Central memory CD8-positive, alpha-beta T cell (primary cell): ENCODE data around the gene NELL1.

Experiments used
- ATAC-seq: fragments of 150-1000 bp; cut with Tn5 transposase; replicated peaks from 2 replicates; pipeline ENCODE4 v1.10.0; 2022; ENCODE audit warnings: mild to moderate bottlenecking, moderate FRiP score, moderate number of reproducible peaks; ENCODE audit not compliant: poor library complexity, severe bottlenecking; ENCODE audit errors: extremely low read depth
- DNase-seq, 2 donors: peaks; one replicate each; pipeline ENCODE4 v3.0.0; 2021; ENCODE audit warnings: low spot score in 2 of 2
- H3K27ac Mint-ChIP-seq: one replicate; pipeline ENCODE4 v1.8.0; 2022; ENCODE audit warnings: low read depth, mild to moderate bottlenecking, moderate library complexity, mixed read lengths
- H3K27me3 Mint-ChIP-seq: one replicate; pipeline ENCODE4 v1.8.0; 2022; ENCODE audit warnings: mixed read lengths
- H3K36me3 Mint-ChIP-seq: one replicate; pipeline ENCODE4 v1.8.0; 2022; ENCODE audit warnings: mild to moderate bottlenecking, moderate library complexity, mixed read lengths; ENCODE audit not compliant: insufficient read depth
- H3K4me1 Mint-ChIP-seq: one replicate; pipeline ENCODE4 v1.8.0; 2022; ENCODE audit warnings: mixed read lengths
- H3K4me3 Mint-ChIP-seq: one replicate; pipeline ENCODE4 v1.8.0; 2022; ENCODE audit warnings: mild to moderate bottlenecking, moderate library complexity, mixed read lengths
- H3K9me3 Mint-ChIP-seq: one replicate; pipeline ENCODE4 v1.8.0; 2022; ENCODE audit warnings: mixed read lengths

NELL1 gene

GRCh38 chr11:21059879-21060278, 390.5 kb downstream of the NELL1 start:
- no peak overlapping the region for H3K4me3 Mint-ChIP-seq

GRCh38 chr11:21066030-21066429, 396.6 kb downstream of the NELL1 start:
- no peak overlapping the region for H3K4me3 Mint-ChIP-seq
- H3K27ac Mint-ChIP-seq: no peak overlapping the region
- H3K9me3 Mint-ChIP-seq: peaks cover 14% of the 10 kb centered on the region
- H3K27me3 Mint-ChIP-seq: no peaks in the 10 kb centered on the region
- ATAC-seq (no peak), DNase-seq (no peak)
- no peaks in the 10 kb centered on the region for H3K36me3 Mint-ChIP-seq
- no peaks in the 10 kb centered on the region for H3K4me1 Mint-ChIP-seq

More at GRCh38 chr11:21059879-21060278, 390.5 kb downstream of the NELL1 start:
- ATAC-seq: no peak
- DNase-seq: no peak
- Mint-ChIP-seq H3K27me3 (no peaks in the 10 kb centered on the region), H3K27ac (no peak overlapping the region), H3K36me3 (no peaks in the 10 kb centered on the region), H3K9me3 (peaks cover 20% of the 10 kb centered on the region), H3K4me1 (no peaks in the 10 kb centered on the region)

DNA sequence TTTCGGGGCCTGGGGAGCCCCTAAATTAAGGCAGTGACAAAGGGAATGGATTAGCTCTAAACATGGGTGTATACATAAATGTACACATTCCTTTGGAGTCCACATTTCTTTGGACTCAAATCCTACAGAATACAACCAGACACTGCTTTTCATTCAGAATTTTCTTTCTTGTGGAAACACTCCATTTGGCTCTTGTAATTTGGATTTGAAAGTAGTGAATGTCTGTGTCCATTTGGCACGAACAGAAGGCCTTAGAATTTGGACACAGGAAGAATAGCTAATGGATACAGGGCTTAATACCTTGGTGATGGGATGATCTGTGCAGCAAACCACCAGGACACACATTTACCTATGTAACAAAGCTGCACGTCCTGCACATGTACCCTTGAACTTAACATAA, 399.5 kb downstream of the NELL1 start:
- H3K4me1 Mint-ChIP-seq: no peaks in the 10 kb centered on the region
- DNase-seq (no peak), ATAC-seq (no peak)
- H3K36me3 Mint-ChIP-seq: no peaks in the 10 kb centered on the region
- no peak overlapping the region for H3K4me3 Mint-ChIP-seq
- no peak overlapping the region for H3K27ac Mint-ChIP-seq
- H3K27me3 Mint-ChIP-seq: no peaks in the 10 kb centered on the region
- peaks cover 9% of the 10 kb centered on the region for H3K9me3 Mint-ChIP-seq

DNA sequence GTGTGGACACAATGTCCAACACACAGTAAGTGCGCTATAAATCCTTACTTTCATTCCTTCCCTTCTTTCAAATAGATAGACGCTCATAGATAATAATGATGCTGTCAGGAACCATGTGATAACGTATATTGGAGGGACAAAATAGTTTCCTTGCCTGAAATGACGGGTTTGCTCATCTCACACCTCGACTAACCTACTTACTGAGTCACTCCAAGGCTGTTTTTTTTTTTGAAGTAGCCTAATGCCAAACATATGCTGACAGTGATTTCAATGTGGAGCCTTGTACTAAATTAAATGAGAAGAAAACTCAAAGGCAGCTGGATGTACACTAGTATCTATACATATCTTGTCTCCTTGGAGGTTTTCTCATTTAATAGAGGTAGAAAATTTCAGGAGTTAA, 400.5 kb downstream of the NELL1 start:
- H3K36me3 Mint-ChIP-seq: no peaks in the 10 kb centered on the region
- no peak overlapping the region for H3K27ac Mint-ChIP-seq
- ATAC-seq (no peak), DNase-seq (no peak)
- no peaks in the 10 kb centered on the region for H3K27me3 Mint-ChIP-seq
- no peak overlapping the region for H3K4me3 Mint-ChIP-seq
- peaks cover 9% of the 10 kb centered on the region for H3K9me3 Mint-ChIP-seq
- no peaks in the 10 kb centered on the region for H3K4me1 Mint-ChIP-seq

DNA sequence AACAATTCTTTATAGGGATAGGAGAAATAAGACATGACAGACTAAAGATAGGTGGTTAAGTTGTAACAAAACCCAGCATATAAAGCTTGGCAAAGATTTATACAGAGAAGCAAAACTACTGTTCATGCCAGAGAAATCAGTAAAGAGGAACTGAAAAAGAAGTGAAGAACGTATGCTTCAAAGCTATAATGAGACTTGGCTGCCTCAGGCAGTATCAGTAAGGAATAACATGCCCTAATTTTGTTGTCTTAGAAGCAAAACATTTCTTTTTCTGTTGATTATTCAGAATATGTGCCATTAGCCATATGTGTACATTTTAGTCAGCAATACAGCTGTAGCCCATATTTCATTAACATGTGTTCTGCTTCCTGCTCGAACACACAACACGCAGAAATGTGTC, 403.2 kb downstream of the NELL1 start:
- no peak for ATAC-seq
- Mint-ChIP-seq H3K27me3 (no peaks in the 10 kb centered on the region), H3K36me3 (no peaks in the 10 kb centered on the region), H3K9me3 (peaks cover 25% of the 10 kb centered on the region), H3K4me3 (no peak overlapping the region), H3K4me1 (no peaks in the 10 kb centered on the region), H3K27ac (no peak overlapping the region)
- DNase-seq: no peak

- H3K27me3 Mint-ChIP-seq: no peaks in the 10 kb centered on the region
- peaks cover 11% of the 10 kb centered on the region for H3K9me3 Mint-ChIP-seq
- no peak overlapping the region for H3K4me3 Mint-ChIP-seq
These were observed 413.5 kb downstream of the NELL1 start for GRCh38 chr11:21082853-21083252.

DNA sequence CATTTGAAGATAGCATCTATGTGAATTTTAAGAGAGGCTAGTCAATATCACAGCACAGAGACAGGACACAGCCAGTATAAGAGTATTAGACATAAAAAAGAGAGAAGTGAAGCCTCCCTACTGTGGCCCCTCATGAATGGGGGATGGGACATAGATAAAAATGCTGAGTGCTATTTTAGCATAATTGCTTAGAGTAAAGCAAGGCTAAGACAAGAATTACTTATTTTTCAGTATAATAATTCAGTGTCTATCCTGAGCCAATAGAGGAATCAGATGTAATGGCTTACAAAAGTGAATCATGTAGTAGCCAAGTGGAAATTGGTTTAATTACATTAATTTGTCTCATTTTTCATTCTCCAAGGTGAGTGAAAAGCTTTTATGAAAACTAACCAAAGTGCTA, 419.5 kb downstream of the NELL1 start:
- no peak overlapping the region for H3K27ac Mint-ChIP-seq
- no peak overlapping the region for H3K4me3 Mint-ChIP-seq
- no peaks in the 10 kb centered on the region for H3K4me1 Mint-ChIP-seq
- H3K27me3 Mint-ChIP-seq: no peaks in the 10 kb centered on the region
- H3K36me3 Mint-ChIP-seq: no peaks in the 10 kb centered on the region
- no peak for DNase-seq
- no peak for ATAC-seq
- peaks cover 45% of the 10 kb centered on the region for H3K9me3 Mint-ChIP-seq

More at GRCh38 chr11:21082853-21083252, 413.5 kb downstream of the NELL1 start:
- ATAC-seq (no peak), DNase-seq (no peak)
- Mint-ChIP-seq H3K27ac (no peak overlapping the region), H3K36me3 (no peaks in the 10 kb centered on the region), H3K4me1 (no peaks in the 10 kb centered on the region)

GRCh38 chr11:21104641-21105040, 435.3 kb downstream of the NELL1 start:
- no peak for DNase-seq
- Mint-ChIP-seq H3K36me3 (no peaks in the 10 kb centered on the region), H3K9me3 (peaks cover 20% of the 10 kb centered on the region), H3K4me1 (no peaks in the 10 kb centered on the region), H3K27me3 (no peaks in the 10 kb centered on the region), H3K27ac (no peak overlapping the region), H3K4me3 (no peak overlapping the region)
- ATAC-seq: no peak

GRCh38 chr11:21105196-21105917, 436.0 kb downstream of the NELL1 start:
- no peak overlapping the region for H3K27ac Mint-ChIP-seq
- DNase-seq: no peak
- H3K36me3 Mint-ChIP-seq: no peaks in the 10 kb centered on the region
- no peak for ATAC-seq
- H3K4me1 Mint-ChIP-seq: no peaks in the 10 kb centered on the region
- H3K9me3 Mint-ChIP-seq: peaks cover 24% of the 10 kb centered on the region
- no peak overlapping the region for H3K4me3 Mint-ChIP-seq
- H3K27me3 Mint-ChIP-seq: no peaks in the 10 kb centered on the region

DNA sequence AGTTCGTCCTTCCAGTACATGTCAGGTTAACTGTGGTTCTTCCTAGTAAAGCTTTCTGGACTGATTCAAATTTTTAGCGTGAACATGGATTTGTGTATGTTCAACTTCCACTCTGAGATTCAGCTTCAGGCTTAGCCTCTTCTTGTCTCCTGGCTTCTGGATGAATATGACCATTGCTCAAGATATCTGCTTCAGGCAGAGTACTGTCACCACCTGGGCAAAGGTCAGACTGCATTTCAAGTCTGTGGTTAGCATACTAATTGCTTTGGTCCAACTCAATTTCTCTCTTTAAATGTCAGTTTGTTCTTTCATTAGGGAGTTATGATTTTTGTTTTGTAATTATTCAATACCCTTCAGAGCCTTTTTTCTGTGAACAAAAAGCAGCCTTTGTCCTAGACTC, 440.0 kb downstream of the NELL1 start:
- no peak overlapping the region for H3K4me3 Mint-ChIP-seq
- ATAC-seq (no peak), DNase-seq (no peak)
- no peaks in the 10 kb centered on the region for H3K36me3 Mint-ChIP-seq
- H3K9me3 Mint-ChIP-seq: peaks cover 35% of the 10 kb centered on the region
- no peaks in the 10 kb centered on the region for H3K27me3 Mint-ChIP-seq
- H3K27ac Mint-ChIP-seq: no peak overlapping the region
- H3K4me1 Mint-ChIP-seq: no peaks in the 10 kb centered on the region

GRCh38 chr11:21110415-21110814, 441.0 kb downstream of the NELL1 start:
- Mint-ChIP-seq H3K4me3 (no peak overlapping the region), H3K27ac (no peak overlapping the region), H3K27me3 (no peaks in the 10 kb centered on the region), H3K4me1 (no peaks in the 10 kb centered on the region), H3K36me3 (no peaks in the 10 kb centered on the region), H3K9me3 (peaks cover 29% of the 10 kb centered on the region)
- no peak for ATAC-seq
- no peak for DNase-seq

- ATAC-seq: no peak
- Mint-ChIP-seq H3K4me3 (no peak overlapping the region), H3K9me3 (peaks cover 37% of the 10 kb centered on the region), H3K36me3 (no peaks in the 10 kb centered on the region), H3K27ac (no peak overlapping the region), H3K27me3 (no peaks in the 10 kb centered on the region), H3K4me1 (no peaks in the 10 kb centered on the region)
- no peak for DNase-seq
These were observed 444.5 kb downstream of the NELL1 start for GRCh38 chr11:21113876-21114275.

DNA sequence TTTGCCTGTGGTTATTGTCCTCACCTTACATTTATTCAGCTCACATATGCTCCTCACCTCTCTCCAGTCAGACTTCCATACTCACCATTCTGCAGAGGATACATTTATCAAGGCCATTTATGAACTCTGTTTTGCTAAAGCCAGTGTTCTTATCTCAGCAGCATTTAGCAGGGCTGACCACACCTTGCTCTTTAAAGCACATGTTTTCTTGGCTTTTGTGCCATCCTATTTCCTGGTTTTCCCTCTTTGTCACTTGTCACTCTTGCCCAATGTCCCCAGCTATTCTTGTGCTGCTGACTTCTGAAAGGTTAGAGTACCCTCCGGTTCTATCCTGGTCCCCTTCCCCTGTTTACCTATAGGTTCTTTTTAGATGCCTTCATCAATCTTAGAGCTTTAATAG, 446.6 kb downstream of the NELL1 start:
- Mint-ChIP-seq H3K9me3 (peaks cover 27% of the 10 kb centered on the region), H3K4me3 (no peak overlapping the region), H3K27me3 (no peaks in the 10 kb centered on the region), H3K27ac (no peak overlapping the region), H3K36me3 (no peaks in the 10 kb centered on the region), H3K4me1 (no peaks in the 10 kb centered on the region)
- ATAC-seq: no peak
- no peak for DNase-seq
